Spinal cord (tissue), 10 donors: ENCODE results near the gene CFAP20DC. TPM values are rescaled to one million over a fixed set of nuclear protein-coding genes. Genes with fewer than 3 reads are reported as not detected.

Source experiments
- DNase-seq, 6 donors: peaks; one replicate each; pipeline versions ENCODE4 v3.0.0 to v3.0.0-alpha.2; 2013 to 2015; ENCODE audit warnings: low spot score in 6 of 6, low read depth in 4 of 6
- H3K27ac ChIP-seq: one replicate; pipeline ENCODE4 v1.5.1; 2013; ENCODE audit warnings: low read depth, low read length, control low read depth
- H3K27me3 ChIP-seq: one replicate; pipeline ENCODE4 v1.6.1; 2013; ENCODE audit warnings: low read length; ENCODE audit not compliant: control insufficient read depth, insufficient read depth
- H3K36me3 ChIP-seq: one replicate; pipeline ENCODE4 v1.6.1; 2013; ENCODE audit warnings: low read length; ENCODE audit not compliant: control insufficient read depth, insufficient read depth
- H3K4me1 ChIP-seq: one replicate; pipeline ENCODE4 v1.6.1; 2013; ENCODE audit warnings: low read length; ENCODE audit not compliant: control insufficient read depth, insufficient read depth
- H3K4me3 ChIP-seq: one replicate; pipeline ENCODE4 v1.5.1; 2013; ENCODE audit warnings: low read depth, low read length, control low read depth
- H3K9me3 ChIP-seq: one replicate; pipeline ENCODE4 v1.6.1; 2013; ENCODE audit warnings: low read length; ENCODE audit not compliant: control insufficient read depth, insufficient read depth
- WGBS: methylation state at CpG from one replicate; pipeline ENCODE4 v1.1.5; 2013; ENCODE audit warnings: missing lambda C conversion rate; ENCODE audit not compliant: insufficient coverage; 5-methylcytosine and 5-hydroxymethylcytosine counted together
- polyA plus RNA-seq, 2 donors: library from polyadenylated mRNA; unstranded; fragments of 120-200 nt; gene quantifications; one replicate each; pipeline ENCODE4 v1.2.1, GENCODE V29; 2013; ENCODE audit not compliant: insufficient read length in 2 of 2
- total RNA-seq, 2 donors: library from RNA; depleted of rRNA in 1 of 2; stranded (reverse); fragments of 120-200 nt in 1 of 2; fragments of >200 nt in 1 of 2; gene quantifications; one replicate each; pipeline versions ENCODE4 v1.2.3 to v1.2.4, GENCODE V29; 2013 to 2014
- donor health status: healthy.

Gene CFAP20DC
- total and polyA plus RNA-seq, 4 donors = 1.6 to 2.8 (median 1.7) TPM

GRCh38 chr3:59043391-59043790, 6.4 kb downstream of the CFAP20DC start:
- Histone ChIP-seq H3K4me3 (no peak overlapping the region), H3K27ac (no peak overlapping the region), H3K27me3 (no peaks in the 10 kb centered on the region), H3K4me1 (no peaks in the 10 kb centered on the region), H3K36me3 (no peaks in the 10 kb centered on the region), H3K9me3 (no peaks in the 10 kb centered on the region)
- peak in 1 of 6 donors; percentile 10 for DNase-seq
- WGBS = 81% methylated on average over 2 of the region's 2 CpGs

DNA sequence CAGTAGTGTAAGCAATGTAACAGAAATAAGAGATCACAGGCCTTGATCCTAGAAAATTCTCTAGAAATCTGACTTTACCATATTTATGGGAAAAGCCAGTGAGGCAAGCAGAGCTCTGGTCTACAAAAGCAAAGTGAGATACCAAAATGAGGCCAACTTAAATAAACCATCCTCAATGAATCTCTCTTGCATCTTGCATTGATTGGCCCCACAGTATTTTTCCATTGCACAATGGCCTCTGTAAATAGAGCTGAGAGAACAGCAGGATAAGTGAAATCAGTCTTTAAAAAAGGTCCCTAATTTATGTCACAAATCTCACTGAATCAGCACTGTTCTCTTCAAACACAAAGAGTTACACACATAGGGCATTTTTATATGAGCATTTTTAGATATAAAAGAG, 8.9 kb downstream of the CFAP20DC start:
- Histone ChIP-seq H3K36me3 (no peaks in the 10 kb centered on the region), H3K4me1 (no peaks in the 10 kb centered on the region), H3K4me3 (no peak overlapping the region), H3K9me3 (no peaks in the 10 kb centered on the region), H3K27me3 (no peaks in the 10 kb centered on the region), H3K27ac (no peak overlapping the region)
- DNase-seq = no peak

GRCh38 chr3:59027607-59028006, 22.2 kb downstream of the CFAP20DC start:
- no peaks in the 10 kb centered on the region for H3K36me3 ChIP-seq
- DNase-seq = peak in 1 of 6 donors; percentile 30
- no peaks in the 10 kb centered on the region for H3K27me3 ChIP-seq

DNA sequence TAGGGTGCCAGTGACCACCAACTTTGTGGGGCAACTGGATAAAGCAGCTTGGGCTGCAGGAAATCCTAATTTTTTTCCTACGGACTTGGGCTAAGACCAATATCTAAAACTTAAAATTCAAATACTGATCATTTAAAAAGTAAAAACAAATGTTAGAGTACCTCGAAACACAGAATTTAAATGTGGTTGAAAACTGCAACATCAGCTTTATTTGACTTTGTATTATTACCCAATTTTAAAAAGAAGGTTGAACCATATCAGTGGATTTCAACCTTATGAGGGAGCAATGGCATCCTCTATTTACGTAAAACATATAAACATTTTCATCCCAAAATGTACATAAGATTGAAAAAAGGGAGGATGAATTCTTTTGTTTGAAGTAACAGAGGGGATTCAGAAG, 26.2 kb downstream of the CFAP20DC start:
- Histone ChIP-seq H3K36me3 (no peaks in the 10 kb centered on the region), H3K4me3 (no peak overlapping the region), H3K4me1 (no peaks in the 10 kb centered on the region), H3K9me3 (no peaks in the 10 kb centered on the region), H3K27me3 (no peaks in the 10 kb centered on the region), H3K27ac (no peak overlapping the region)
- WGBS = no CpG with 5 or more reads among the region's 3 CpGs
- no peak for DNase-seq

More at GRCh38 chr3:59027607-59028006, 22.2 kb downstream of the CFAP20DC start:
- H3K4me1 ChIP-seq = no peaks in the 10 kb centered on the region
- no peak overlapping the region for H3K4me3 ChIP-seq
- H3K9me3 ChIP-seq = no peaks in the 10 kb centered on the region
- no peak overlapping the region for H3K27ac ChIP-seq
- no CpG with 5 or more reads among the region's 1 CpG for WGBS

- H3K4me1 ChIP-seq = no peaks in the 10 kb centered on the region
- H3K9me3 ChIP-seq = no peaks in the 10 kb centered on the region
- no peak overlapping the region for H3K27ac ChIP-seq
- H3K36me3 ChIP-seq = no peaks in the 10 kb centered on the region
- H3K27me3 ChIP-seq = no peaks in the 10 kb centered on the region
- WGBS = 54% methylated on average over 2 of the region's 2 CpGs
- DNase-seq = no peak
- H3K4me3 ChIP-seq = no peak overlapping the region
Observed at GRCh38 chr3:59017617-59017984, 32.2 kb downstream of the CFAP20DC start.

- no peaks in the 10 kb centered on the region for H3K36me3 ChIP-seq
- DNase-seq = no peak
- no peaks in the 10 kb centered on the region for H3K9me3 ChIP-seq
- no peaks in the 10 kb centered on the region for H3K4me1 ChIP-seq
- H3K27ac ChIP-seq = no peak overlapping the region
- no CpG with 5 or more reads among the region's 5 CpGs for WGBS
- no peak overlapping the region for H3K4me3 ChIP-seq
- H3K27me3 ChIP-seq = no peaks in the 10 kb centered on the region
Observed at GRCh38 chr3:59016930-59017616, 32.8 kb downstream of the CFAP20DC start.

GRCh38 chr3:59013611-59014010, 36.2 kb downstream of the CFAP20DC start:
- WGBS = no CpG with 5 or more reads among the region's 1 CpG
- DNase-seq = peak in 1 of 6 donors; percentile 65

GRCh38 chr3:59006634-59007517, 42.9 kb downstream of the CFAP20DC start:
- Histone ChIP-seq H3K27me3 (no peaks in the 10 kb centered on the region), H3K27ac (no peak overlapping the region), H3K4me3 (no peak overlapping the region), H3K9me3 (no peaks in the 10 kb centered on the region), H3K4me1 (peaks cover 6% of the 10 kb centered on the region), H3K36me3 (no peaks in the 10 kb centered on the region)
- DNase-seq = peak in 2 of 6 donors; percentile 31 to 60
- 79% methylated on average over 6 of the region's 7 CpGs for WGBS

More at GRCh38 chr3:59013611-59014010, 36.2 kb downstream of the CFAP20DC start:
- no peaks in the 10 kb centered on the region for H3K27me3 ChIP-seq
- no peak overlapping the region for H3K27ac ChIP-seq
- H3K36me3 ChIP-seq = no peaks in the 10 kb centered on the region
- H3K4me3 ChIP-seq = no peak overlapping the region
- H3K9me3 ChIP-seq = no peaks in the 10 kb centered on the region
- no peaks in the 10 kb centered on the region for H3K4me1 ChIP-seq

GRCh38 chr3:59001675-59002074, 48.1 kb downstream of the CFAP20DC start:
- H3K27me3 ChIP-seq = no peaks in the 10 kb centered on the region
- H3K9me3 ChIP-seq = no peaks in the 10 kb centered on the region
- no peak for DNase-seq
- no peaks in the 10 kb centered on the region for H3K4me1 ChIP-seq
- H3K4me3 ChIP-seq = no peak overlapping the region
- WGBS = 96% methylated on average over 6 of the region's 8 CpGs
- no peaks in the 10 kb centered on the region for H3K36me3 ChIP-seq
- no peak overlapping the region for H3K27ac ChIP-seq

GRCh38 chr3:58999774-59000160, 50.1 kb downstream of the CFAP20DC start:
- DNase-seq = peak in 1 of 6 donors; percentile 5
- no peaks in the 10 kb centered on the region for H3K27me3 ChIP-seq
- no peaks in the 10 kb centered on the region for H3K36me3 ChIP-seq
- H3K4me1 ChIP-seq = no peaks in the 10 kb centered on the region
- H3K4me3 ChIP-seq = no peak overlapping the region
- H3K9me3 ChIP-seq = no peaks in the 10 kb centered on the region
- no CpG with 5 or more reads among the region's 1 CpG for WGBS
- no peak overlapping the region for H3K27ac ChIP-seq
